Activated B cell treated with CpG ODN at 0.5 μM for 24 hours (primary cell): ENCODE data around the gene TP53I11. TPM values are rescaled to one million over a fixed set of nuclear protein-coding genes. Genes with fewer than 3 reads are reported as not detected.

Source experiments
- ATAC-seq: fragments of 200-7000 bp; cut with Tn5 transposase; one replicate; pipeline ENCODE4 v1.10.0; 2021; ENCODE audit warnings: low read depth, mild to moderate bottlenecking, moderate library complexity
- CTCF ChIA-PET: fragments of 350-600 bp; sonication (Branson Sonifier 250); formaldehyde crosslinking; loops from one replicate; lab custom pipeline; 2021; ENCODE audit warnings: antibody characterized with exemption; lab: Charles Lee
- POLR2A ChIA-PET: fragments of 350-600 bp; sonication (Branson Sonifier 250); formaldehyde crosslinking; loops from one replicate; lab custom pipeline; 2021; ENCODE audit warnings: antibody characterized with exemption; lab: Charles Lee
- DNase-seq: peaks from one replicate; pipeline ENCODE4 v3.0.0; 2022
- H3K27ac Mint-ChIP-seq: one replicate; pipeline ENCODE4 v1.8.0; 2020; ENCODE audit warnings: mixed read lengths
- H3K27me3 Mint-ChIP-seq: one replicate; pipeline ENCODE4 v1.8.0; 2021; ENCODE audit warnings: mixed read lengths
- H3K36me3 Mint-ChIP-seq: one replicate; pipeline ENCODE4 v1.8.0; 2021; ENCODE audit warnings: low read depth, mixed read lengths
- H3K4me1 Mint-ChIP-seq: one replicate; pipeline ENCODE4 v1.8.0; 2021; ENCODE audit warnings: mixed read lengths
- H3K4me3 Mint-ChIP-seq: one replicate; pipeline ENCODE4 v1.8.0; 2020; ENCODE audit warnings: mild to moderate bottlenecking, mixed read lengths
- H3K9me3 Mint-ChIP-seq: one replicate; pipeline ENCODE4 v1.8.0; 2020; ENCODE audit warnings: mixed read lengths
- CTCF ChIP-seq: fragments of 200-600 bp; IDR thresholded peaks from one replicate; pipeline ENCODE4 v1.8.0; 2022; ENCODE audit warnings: antibody characterized with exemption, mild to moderate bottlenecking
- intact Hi-C: fragments of 100-400 bp; cut with micrococcal nuclease; formaldehyde crosslinking; loops from one replicate; pipeline ENCODE4 v1.15.1; 2024
- total RNA-seq: library from RNA; stranded (reverse); gene quantifications from 2 replicates; pipeline ENCODE4 v1.2.3, GENCODE V29; 2022

The TP53I11 gene
- total RNA-seq, 1 donor from 2014 or later, result 175 TPM

- intact Hi-C loops, result no loop called here
- H3K4me1 Mint-ChIP-seq, result no peaks in the 10 kb centered on the region
Measured at GRCh38 chr11:44884056-44884455, 66.6 kb downstream of the TP53I11 start.

GRCh38 chr11:44883277-44883676 is 67.4 kb downstream of the TP53I11 start:
- H3K36me3 Mint-ChIP-seq, result no peaks in the 10 kb centered on the region
- intact Hi-C loops, result no loop called here
- H3K27me3 Mint-ChIP-seq, result no peaks in the 10 kb centered on the region
- no peaks in the 10 kb centered on the region for H3K9me3 Mint-ChIP-seq
- ChIA-PET CTCF (no interaction called here), POLR2A (no interaction called here)
- H3K4me1 Mint-ChIP-seq, result no peaks in the 10 kb centered on the region
- no peak for DNase-seq
- no peak for TF ChIP-seq CTCF
- H3K27ac Mint-ChIP-seq, result no peak overlapping the region
- no peak for ATAC-seq
- H3K4me3 Mint-ChIP-seq, result no peak overlapping the region

More at GRCh38 chr11:44884056-44884455, 66.6 kb downstream of the TP53I11 start:
- POLR2A ChIA-PET, result no interaction called here
- no peaks in the 10 kb centered on the region for H3K9me3 Mint-ChIP-seq
- CTCF ChIA-PET, result no interaction called here
- H3K4me3 Mint-ChIP-seq, result no peak overlapping the region
- no peak for TF ChIP-seq CTCF
- ATAC-seq, result no peak
- DNase-seq, result no peak
- H3K27me3 Mint-ChIP-seq, result no peaks in the 10 kb centered on the region
- no peaks in the 10 kb centered on the region for H3K36me3 Mint-ChIP-seq
- no peak overlapping the region for H3K27ac Mint-ChIP-seq

Other genes with a start within 250 kb of the TP53I11 start
- gene TSPAN18, start 223.9 kb downstream of the TP53I11 start, total RNA-seq, result 2.8 and 3.0 TPM in 2 replicates
- 22.0 and 23.6 TPM in 2 replicates for gene PRDM11, start 195.8 kb upstream of the TP53I11 start, total RNA-seq